DOHH2 (cell line): ENCODE data around the gene ALKBH8.

Experiments
- H3F3A ChIP-seq: fragments of 200-600 bp; sonication (generic), shearing (Covaris generic); 2 replicates; pipeline ENCODE4 v1.6.0; 2016; ENCODE audit warnings: antibody characterized with exemption, mild to moderate bottlenecking; ENCODE audit not compliant: control insufficient read depth, insufficient read depth
- H3K27ac ChIP-seq: fragments of 200-600 bp; sonication (generic); 2 replicates; pipeline ENCODE4 v1.5.1; 2014; ENCODE audit warnings: low read depth, mild to moderate bottlenecking, low read length, moderate library complexity
- H3K27me3 ChIP-seq: fragments of 200-600 bp; sonication (generic); 2 replicates; pipeline ENCODE4 v1.6.1; 2014; ENCODE audit warnings: mild to moderate bottlenecking, low read length, mixed read lengths; ENCODE audit not compliant: control insufficient read depth
- H3K36me3 ChIP-seq: fragments of 200-600 bp; sonication (generic); 2 replicates; pipeline ENCODE4 v1.6.1; 2014; ENCODE audit warnings: mild to moderate bottlenecking, low read length, moderate library complexity, mixed read lengths; ENCODE audit not compliant: control insufficient read depth
- H3K4me1 ChIP-seq: fragments of 200-600 bp; sonication (generic); 2 replicates; pipeline ENCODE4 v1.6.1; 2014; ENCODE audit warnings: mild to moderate bottlenecking, low read length, mixed read lengths; ENCODE audit not compliant: control insufficient read depth
- H3K4me2 ChIP-seq: fragments of 200-600 bp; sonication (generic); 2 replicates; pipeline ENCODE4 v1.6.0; 2014; ENCODE audit warnings: mild to moderate bottlenecking, low read length, moderate library complexity
- H3K4me3 ChIP-seq: fragments of 200-600 bp; sonication (generic); 2 replicates; pipeline ENCODE4 v1.5.1; 2014; ENCODE audit warnings: mild to moderate bottlenecking, low read length, mixed read lengths
- H3K79me2 ChIP-seq: fragments of 200-600 bp; sonication (generic); 2 replicates; pipeline ENCODE4 v1.6.1; 2014; ENCODE audit warnings: mild to moderate bottlenecking, low read length, mixed read lengths; ENCODE audit not compliant: control insufficient read depth
- H3K9me2 ChIP-seq: fragments of 200-600 bp; sonication (generic); replicated peaks from 2 replicates; pipeline ENCODE4 v1.6.1; 2014; ENCODE audit warnings: mild to moderate bottlenecking, low read length, mixed read lengths; ENCODE audit not compliant: control insufficient read depth
- H3K9me3 ChIP-seq: fragments of 200-600 bp; sonication (generic); 2 replicates; pipeline ENCODE4 v1.6.1; 2014; ENCODE audit warnings: antibody characterized with exemption, low read length, mixed read lengths; ENCODE audit not compliant: control insufficient read depth, insufficient read depth
- H4K20me1 ChIP-seq: fragments of 200-600 bp; sonication (generic); 2 replicates; pipeline ENCODE4 v1.6.0; 2014; ENCODE audit warnings: low read depth, mild to moderate bottlenecking, antibody characterized with exemption, low read length, moderate library complexity; ENCODE audit not compliant: control insufficient read depth, insufficient read depth
- EZH2phosphoT487 ChIP-seq: fragments of 200-600 bp; sonication (generic); IDR thresholded peaks from 2 replicates; pipeline ENCODE4 v1.6.1; 2017; ENCODE audit warnings: borderline replicate concordance, mild to moderate bottlenecking, antibody characterized with exemption, low read length, moderate library complexity, mixed read lengths
- TF ChIP-seq, protein P1 (sequence below): fragments of 200-600 bp; sonication (generic); IDR thresholded peaks from one replicate; pipeline ENCODE4 v1.5.1; 2014; ENCODE audit warnings: antibody characterized with exemption, mild to moderate bottlenecking, low read depth, low read length; ENCODE audit not compliant: poor library complexity, severe bottlenecking

The ALKBH8 gene

DNA sequence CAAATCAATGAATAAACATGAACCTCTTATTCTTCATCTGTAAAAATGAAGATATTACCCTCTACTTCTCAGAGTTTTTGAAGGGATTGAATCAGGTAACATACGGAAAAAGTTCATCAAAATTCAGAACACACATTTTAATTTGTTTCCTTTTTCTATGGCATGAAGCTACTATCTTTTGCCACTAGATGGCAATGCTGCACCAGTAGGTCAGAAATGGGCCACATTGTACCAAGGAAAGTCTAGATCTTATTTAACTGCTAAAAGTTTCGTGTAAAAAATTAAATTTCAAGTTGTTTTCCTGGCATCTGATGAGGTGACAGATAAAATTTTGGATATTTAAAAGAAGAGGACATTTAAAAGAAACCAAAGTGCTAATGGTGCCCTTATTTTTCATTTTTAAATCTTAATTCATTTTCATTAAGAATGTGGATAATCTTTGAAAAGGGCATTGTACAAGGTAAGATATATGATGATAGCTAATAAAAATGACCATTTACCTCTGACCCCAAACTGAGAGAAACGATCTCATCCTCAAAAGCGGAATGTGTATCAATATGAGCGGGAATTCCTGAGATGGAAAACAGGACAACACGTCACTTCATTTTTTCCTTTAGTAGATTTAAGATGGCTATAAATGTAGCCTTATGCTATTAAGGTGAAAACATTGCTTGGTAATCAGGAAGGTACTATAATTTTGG lies 16.1 kb downstream of the ALKBH8 start:
- Histone ChIP-seq H3K4me3 (no peak overlapping the region), H3K36me3 (peaks cover 57% of the 10 kb centered on the region), H3K9me3 (no peaks in the 10 kb centered on the region), H3K9me2 (no peaks in the 10 kb centered on the region), H3F3A (no peaks in the 10 kb centered on the region), H4K20me1 (no peaks in the 10 kb centered on the region), H3K4me2 (no peak overlapping the region), H3K27ac (no peak overlapping the region), H3K79me2 (no peaks in the 10 kb centered on the region), H3K27me3 (no peaks in the 10 kb centered on the region), H3K4me1 (no peaks in the 10 kb centered on the region)
- TF ChIP-seq, protein P1, sequence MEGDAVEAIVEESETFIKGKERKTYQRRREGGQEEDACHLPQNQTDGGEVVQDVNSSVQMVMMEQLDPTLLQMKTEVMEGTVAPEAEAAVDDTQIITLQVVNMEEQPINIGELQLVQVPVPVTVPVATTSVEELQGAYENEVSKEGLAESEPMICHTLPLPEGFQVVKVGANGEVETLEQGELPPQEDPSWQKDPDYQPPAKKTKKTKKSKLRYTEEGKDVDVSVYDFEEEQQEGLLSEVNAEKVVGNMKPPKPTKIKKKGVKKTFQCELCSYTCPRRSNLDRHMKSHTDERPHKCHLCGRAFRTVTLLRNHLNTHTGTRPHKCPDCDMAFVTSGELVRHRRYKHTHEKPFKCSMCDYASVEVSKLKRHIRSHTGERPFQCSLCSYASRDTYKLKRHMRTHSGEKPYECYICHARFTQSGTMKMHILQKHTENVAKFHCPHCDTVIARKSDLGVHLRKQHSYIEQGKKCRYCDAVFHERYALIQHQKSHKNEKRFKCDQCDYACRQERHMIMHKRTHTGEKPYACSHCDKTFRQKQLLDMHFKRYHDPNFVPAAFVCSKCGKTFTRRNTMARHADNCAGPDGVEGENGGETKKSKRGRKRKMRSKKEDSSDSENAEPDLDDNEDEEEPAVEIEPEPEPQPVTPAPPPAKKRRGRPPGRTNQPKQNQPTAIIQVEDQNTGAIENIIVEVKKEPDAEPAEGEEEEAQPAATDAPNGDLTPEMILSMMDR, result peak; percentile 83
- TF ChIP-seq EZH2phosphoT487, result no peak

DNA sequence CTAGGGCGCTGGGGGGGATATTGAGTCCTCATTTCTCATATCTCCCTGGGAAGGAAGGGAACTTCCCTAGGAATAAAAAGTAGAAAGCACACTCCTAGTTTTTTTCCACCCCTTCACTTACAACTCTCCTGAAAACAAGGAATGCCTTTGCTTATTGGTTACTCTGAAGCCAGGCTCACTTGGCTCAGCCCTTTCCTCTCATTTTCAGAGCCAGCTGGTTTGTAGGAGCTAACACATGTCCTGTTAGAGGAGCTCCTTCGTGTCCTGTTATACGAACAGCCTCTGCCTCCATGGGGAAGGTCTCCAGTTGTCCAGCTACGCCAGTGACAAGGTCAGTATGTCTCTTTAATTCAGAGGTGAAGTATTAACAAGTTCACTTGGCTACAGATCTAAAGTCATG lies 17.6 kb downstream of the ALKBH8 start:
- TF ChIP-seq, protein P1, result no peak
- TF ChIP-seq EZH2phosphoT487, result no peak
- Histone ChIP-seq H4K20me1 (no peaks in the 10 kb centered on the region), H3K36me3 (peaks cover 47% of the 10 kb centered on the region), H3F3A (no peaks in the 10 kb centered on the region), H3K27ac (no peak overlapping the region), H3K27me3 (no peaks in the 10 kb centered on the region), H3K4me1 (no peaks in the 10 kb centered on the region), H3K9me3 (no peaks in the 10 kb centered on the region), H3K4me2 (no peak overlapping the region), H3K79me2 (no peaks in the 10 kb centered on the region), H3K4me3 (no peak overlapping the region), H3K9me2 (no peaks in the 10 kb centered on the region)

DNA sequence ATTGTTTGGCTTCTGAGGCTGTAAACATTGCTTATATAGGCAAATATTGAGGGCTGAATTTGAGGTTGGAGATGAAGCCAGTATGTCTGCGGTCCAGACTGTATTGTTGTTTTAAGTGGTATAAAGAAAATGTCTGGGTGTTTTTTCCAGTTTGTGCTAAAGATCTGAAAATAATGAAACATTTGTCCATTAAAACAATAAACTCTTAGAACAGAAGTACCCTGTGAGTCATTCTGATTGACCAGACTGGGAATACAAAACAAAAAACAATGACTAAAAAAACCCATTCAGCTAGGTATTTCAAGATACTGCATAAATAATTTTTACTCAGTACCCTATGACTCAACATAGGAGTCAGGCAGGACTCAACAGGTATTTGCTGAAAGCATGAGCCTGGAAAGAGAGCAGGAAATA lies 20.4 kb downstream of the ALKBH8 start:
- Histone ChIP-seq H3K36me3 (peaks cover 28% of the 10 kb centered on the region), H4K20me1 (no peaks in the 10 kb centered on the region), H3F3A (no peaks in the 10 kb centered on the region), H3K4me2 (no peak overlapping the region), H3K27me3 (no peaks in the 10 kb centered on the region), H3K27ac (no peak overlapping the region), H3K9me3 (no peaks in the 10 kb centered on the region), H3K79me2 (no peaks in the 10 kb centered on the region), H3K4me1 (no peaks in the 10 kb centered on the region), H3K9me2 (no peaks in the 10 kb centered on the region), H3K4me3 (no peak overlapping the region)
- no peak for TF ChIP-seq EZH2phosphoT487
- TF ChIP-seq, protein P1, result no peak
